HepG2 (cell line): ENCODE data around the gene GGA1. TPM values are rescaled to one million over a fixed set of nuclear protein-coding genes. Genes with fewer than 3 reads are reported as not detected.
A peak's percentile ranks its signal among the peaks of the same experiment; 100 is the strongest.

ENCODE experiments used
- ARID4A ChIP-seq: sonication (generic); formaldehyde crosslinking; IDR thresholded peaks from 2 replicates; pipeline ENCODE4 v1.5.0; 2020; ENCODE audit warnings: mild to moderate bottlenecking, missing genetic modification reagents, borderline replicate concordance
- ERF ChIP-seq: IDR thresholded peaks from 2 replicates; pipeline ENCODE4 v1.6.1; 2018; ENCODE audit warnings: missing biosample characterization, missing genetic modification reagents
- ESRRA ChIP-seq: sonication (generic); formaldehyde crosslinking; IDR thresholded peaks from 2 replicates; pipeline ENCODE4 v1.5.1; 2020; ENCODE audit warnings: mild to moderate bottlenecking, low read depth, missing genetic modification reagents
- FOXM1 ChIP-seq: sonication (generic); formaldehyde crosslinking; IDR thresholded peaks from 2 replicates; pipeline ENCODE4 v1.5.0; 2020; ENCODE audit warnings: missing genetic modification reagents
- GFI1 ChIP-seq: sonication (generic); formaldehyde crosslinking; IDR thresholded peaks from 2 replicates; pipeline ENCODE4 v1.5.0; 2020; ENCODE audit warnings: missing genetic modification reagents, mild to moderate bottlenecking, borderline replicate concordance
- GMEB1 ChIP-seq: sonication (generic); formaldehyde crosslinking; IDR thresholded peaks from 2 replicates; pipeline ENCODE4 v1.5.1; 2020; ENCODE audit warnings: missing genetic modification reagents, mild to moderate bottlenecking, borderline replicate concordance
- HDAC2 ChIP-seq: sonication (generic); formaldehyde crosslinking; IDR thresholded peaks from 2 replicates; pipeline ENCODE4 v1.4.0; 2020; ENCODE audit warnings: missing genetic modification reagents
- JARID2 ChIP-seq: sonication (generic); formaldehyde crosslinking; IDR thresholded peaks from 2 replicates; pipeline ENCODE4 v1.8.1; 2023; ENCODE audit warnings: missing genetic modification reagents, inconsistent platforms; ENCODE audit not compliant: insufficient replicate concordance
- KLF13 ChIP-seq: sonication (generic); formaldehyde crosslinking; IDR thresholded peaks from 2 replicates; pipeline ENCODE4 v1.4.0; 2020; ENCODE audit warnings: mild to moderate bottlenecking, missing genetic modification reagents
- NR2C2 ChIP-seq: sonication (generic); formaldehyde crosslinking; IDR thresholded peaks from 2 replicates; pipeline ENCODE4 v1.4.0; 2020; ENCODE audit warnings: missing genetic modification reagents, mild to moderate bottlenecking, moderate library complexity, borderline replicate concordance
- PCBP2 ChIP-seq: fragments of 200-400 bp; formaldehyde crosslinking; optimal IDR thresholded peaks from 2 replicates; pipeline ENCODE3; 2018; ENCODE audit warnings: low read length, low read depth; ENCODE audit not compliant: poor library complexity, severe bottlenecking
- RAD21 ChIP-seq: fragments of 450-650 bp; formaldehyde crosslinking; IDR thresholded peaks from 2 replicates; pipeline ENCODE4 v1.5.0; 2020; ENCODE audit warnings: mild to moderate bottlenecking
- RFXAP ChIP-seq: sonication (generic); formaldehyde crosslinking; IDR thresholded peaks from 2 replicates; pipeline ENCODE4 v1.4.0; 2020; ENCODE audit warnings: missing genetic modification reagents, borderline replicate concordance
- THAP11 ChIP-seq: IDR thresholded peaks from 2 replicates; pipeline ENCODE4 v1.6.1; 2016; ENCODE audit warnings: missing biosample characterization, missing genetic modification reagents
- THRA ChIP-seq: sonication (generic); formaldehyde crosslinking; IDR thresholded peaks from 2 replicates; pipeline ENCODE4 v1.4.0; 2020; ENCODE audit warnings: missing genetic modification reagents, borderline replicate concordance
- TIGD3 ChIP-seq: sonication (generic); formaldehyde crosslinking; IDR thresholded peaks from 2 replicates; pipeline ENCODE4 v1.5.1; 2020; ENCODE audit warnings: mild to moderate bottlenecking, missing genetic modification reagents, borderline replicate concordance
- ZNF333 ChIP-seq: sonication (generic); formaldehyde crosslinking; IDR thresholded peaks from 2 replicates; pipeline ENCODE4 v1.4.0; 2020; ENCODE audit warnings: mild to moderate bottlenecking, missing genetic modification reagents, borderline replicate concordance
- ZNF335 ChIP-seq: sonication (generic); formaldehyde crosslinking; IDR thresholded peaks from 2 replicates; pipeline ENCODE4 v1.4.0; 2020; ENCODE audit warnings: missing genetic modification reagents
- ZNF678 ChIP-seq: sonication (generic); formaldehyde crosslinking; IDR thresholded peaks from 2 replicates; pipeline ENCODE4 v1.4.0; 2020; ENCODE audit warnings: mild to moderate bottlenecking, missing genetic modification reagents
- polyA plus RNA-seq, 8 experiments: library from polyadenylated mRNA; depleted of rRNA in 3 of 8; stranded (reverse) in 7 of 8; unstranded in 1 of 8; fragments of >200 nt; fragmentation: Illumina TruSeq in 4 of 8; extraction: Trizol in 4 of 8; gene quantifications; 2 replicates each; pipeline versions ENCODE4 v1.2.1 to v1.2.3, GENCODE V29; 2011 to 2016; ENCODE audit warnings: low read depth in 4 of 8, missing spikeins in 1 of 8, mixed read lengths in 1 of 8; ENCODE audit not compliant: insufficient read depth in 1 of 8
- total RNA-seq, 5 experiments: library from RNA; depleted of rRNA; stranded (reverse); fragments of >200 nt; fragmentation: Illumina TruSeq; extraction: Trizol; gene quantifications; 2 replicates each; pipeline ENCODE4 v1.2.3, GENCODE V29; 2016; ENCODE audit warnings: low read depth in 1 of 5

GGA1 gene
- total and polyA plus RNA-seq, 2 of the 13 experiments (the other 11 are each of a cell fraction or from before 2014, with no cell fraction given), result 29.1 to 87.2 TPM

GRCh38 chr22:37674951-37675929 is 66.6 kb downstream of the GGA1 start, which contains the start of gene LGALS1 (continued):
- TF ChIP-seq JARID2 (CRISPR knock-in tag) (no peak), THRA (CRISPR knock-in tag) (no peak), ZNF335 (CRISPR knock-in tag) (no peak), RAD21 (CRISPR knock-in tag) (0 out of 2 replicates have a peak, but pooled peaks have one; percentile 11), ZNF333 (no peak; the same call in 1 of the 2 replicates), ERF (peak; percentile 15; the same call in 1 of the 2 replicates), ZNF678 (CRISPR knock-in tag) (no peak), FOXM1 (CRISPR knock-in tag) (no peak), ARID4A (CRISPR knock-in tag) (peak; percentile 21; the same call in 1 of the 2 replicates), TIGD3 (CRISPR knock-in tag) (no peak), GFI1 (CRISPR knock-in tag) (peak; percentile 54; the same call in 1 of the 2 replicates), HDAC2 (CRISPR knock-in tag) (peak; percentile 24; the same call in 1 of the 2 replicates), GMEB1 (CRISPR knock-in tag) (no peak; the same call in 1 of the 2 replicates), RFXAP (CRISPR knock-in tag) (no peak), KLF13 (CRISPR knock-in tag) (no peak), NR2C2 (CRISPR knock-in tag) (no peak), PCBP2 (no peak), THAP11 (peak; percentile 26; the same call in 1 of the 2 replicates), ESRRA (CRISPR knock-in tag) (no peak)
